GM12892 (cell line): ENCODE results near the gene LILRB4.

Experiments used
- POLR2A ChIP-seq: IDR thresholded peaks from 2 replicates; pipeline ENCODE4 v1.6.1; 2011; ENCODE audit warnings: low read depth, low read length, control low read depth
- POLR2AphosphoS5 ChIP-seq: IDR thresholded peaks from 2 replicates; pipeline ENCODE4 v1.6.1; 2011; ENCODE audit warnings: low read depth, low read length, control low read depth

DNA sequence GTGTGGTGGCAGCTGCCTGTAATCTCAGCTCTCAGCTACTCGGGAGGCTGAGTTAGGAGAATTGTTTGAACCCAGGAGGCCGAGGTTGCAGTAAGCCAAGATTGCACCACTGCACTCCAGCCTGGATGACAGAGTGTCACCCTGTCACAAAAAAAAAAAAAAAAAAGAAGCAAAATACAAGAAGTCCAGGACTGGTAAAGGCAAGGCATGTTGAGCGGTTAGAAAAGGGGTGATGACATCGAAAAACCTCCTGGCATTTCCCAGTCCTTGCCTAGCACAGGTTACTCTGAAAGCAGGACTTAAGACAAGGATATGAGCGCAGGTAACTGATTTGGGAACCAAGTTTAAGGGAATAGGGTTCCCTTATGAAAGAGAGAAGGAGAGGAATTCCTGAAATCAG lies 2.5 kb upstream of the LILRB4 start:
- TF ChIP-seq POLR2AphosphoS5 (no peak), POLR2A (no peak)
